HG03442 (cell line): ENCODE results near the gene TMEM91.

ENCODE experiments used
- ATAC-seq: cut with Tn5 transposase; IDR thresholded peaks from one replicate; pipeline ENCODE4 v1.9.1; 2021; ENCODE audit warnings: mild to moderate bottlenecking, moderate library complexity; ENCODE audit not compliant: unreplicated experiment

The TMEM91 gene

DNA sequence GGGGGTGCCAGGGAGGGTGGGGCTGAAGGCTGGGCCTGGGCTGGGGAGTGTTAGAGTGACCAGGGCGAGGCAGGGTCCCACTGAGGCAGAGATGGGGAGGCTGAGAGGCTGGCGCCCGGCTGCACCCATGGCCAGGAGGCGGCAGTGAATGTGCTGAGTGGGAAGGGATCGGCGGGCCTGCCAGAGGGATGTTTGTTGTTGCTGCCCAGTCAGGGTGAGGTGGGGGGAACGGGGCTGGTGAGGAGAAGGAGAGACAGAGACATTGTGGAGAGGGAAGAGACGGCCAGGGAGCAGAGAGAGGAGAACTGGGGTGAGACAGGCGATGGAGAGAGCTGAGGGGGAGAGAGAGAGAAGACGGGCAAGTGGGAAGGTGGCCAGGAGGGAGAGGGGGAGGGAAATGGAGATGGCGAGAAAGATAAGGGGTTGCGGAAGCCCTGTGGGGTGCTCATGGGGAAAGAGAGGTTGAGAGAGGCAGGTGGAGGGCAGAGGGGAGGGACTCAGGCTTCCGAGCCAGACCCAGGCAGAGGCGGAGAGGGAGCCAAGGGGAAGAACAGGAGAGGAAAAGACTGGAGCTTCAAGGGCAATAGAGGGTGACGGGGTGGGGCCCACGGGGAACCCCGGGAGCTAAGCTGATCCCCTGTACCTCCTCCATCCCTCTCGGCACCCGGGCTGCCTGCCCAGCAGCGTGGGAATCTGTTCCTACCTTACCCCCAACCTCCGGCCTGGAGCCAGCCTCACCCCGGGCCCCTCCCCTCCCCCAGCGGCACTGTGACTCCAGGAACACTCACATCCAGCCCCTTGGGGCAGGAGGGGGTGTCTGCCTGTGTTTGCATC, 51.5 kb downstream of the TMEM91 start:
- ATAC-seq: no peak

DNA sequence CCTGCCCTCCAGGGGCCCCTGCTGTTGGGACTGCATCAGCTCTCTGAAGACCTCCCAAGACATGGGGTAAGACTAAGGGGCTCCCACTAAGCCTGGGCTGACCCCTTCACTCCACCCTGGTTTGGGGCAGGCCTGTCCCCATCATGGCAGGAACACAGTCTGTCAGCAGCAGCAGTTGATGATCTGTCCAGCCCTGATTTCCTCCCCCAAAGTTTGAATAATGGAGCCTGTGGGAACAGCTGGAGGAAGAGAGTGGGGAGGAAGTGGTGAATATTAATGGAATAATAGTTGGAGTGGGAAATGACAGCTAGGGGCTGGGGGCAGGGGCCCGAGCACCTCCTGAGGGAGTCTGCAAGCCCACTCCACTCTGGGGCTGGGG, 52.1 kb downstream of the TMEM91 start:
- no peak for ATAC-seq

GRCh38 chr19:41430922-41431321, 54.6 kb downstream of the TMEM91 start:
- ATAC-seq: no peak

GRCh38 chr19:41431426-41432386, 55.4 kb downstream of the TMEM91 start:
- no peak for ATAC-seq

GRCh38 chr19:41433171-41433570, 56.8 kb downstream of the TMEM91 start:
- no peak for ATAC-seq
